HUES48 (cell line): ENCODE results near the gene ANTXR1.
"Not testable (repeated sequence)": the region's sequence is repeated elsewhere in the genome, so short reads cannot be mapped to it uniquely, and the experiment has no call there.

Experiments
- H3K27ac ChIP-seq: one replicate; pipeline ENCODE4 v1.7.0; 2013; ENCODE audit warnings: low read depth, low read length, inconsistent platforms
- H3K27me3 ChIP-seq: 2 replicates; pipeline ENCODE4 v1.6.1; 2013; ENCODE audit warnings: mild to moderate bottlenecking, low read length; ENCODE audit not compliant: control insufficient read depth, insufficient read depth
- H3K36me3 ChIP-seq: 2 replicates; pipeline ENCODE4 v1.6.1; 2013; ENCODE audit warnings: low read length; ENCODE audit not compliant: control insufficient read depth, insufficient read depth
- H3K4me1 ChIP-seq: 2 replicates; pipeline ENCODE4 v1.6.1; 2013; ENCODE audit warnings: mild to moderate bottlenecking, low read length; ENCODE audit not compliant: control insufficient read depth, insufficient read depth
- H3K4me3 ChIP-seq: 2 replicates; pipeline ENCODE4 v1.5.1; 2013; ENCODE audit warnings: mild to moderate bottlenecking, low read depth, low read length
- H3K9ac ChIP-seq: 2 replicates; pipeline ENCODE4 v1.6.1; 2013; ENCODE audit warnings: mild to moderate bottlenecking, low read depth, low read length, moderate library complexity
- H3K9me3 ChIP-seq: 2 replicates; pipeline ENCODE4 v1.6.1; 2013; ENCODE audit warnings: low read length; ENCODE audit not compliant: control insufficient read depth, insufficient read depth

The ANTXR1 gene

GRCh38 chr2:69223759-69224511, 211.0 kb downstream of the ANTXR1 start:
- no peak overlapping the region for H3K27ac ChIP-seq

DNA sequence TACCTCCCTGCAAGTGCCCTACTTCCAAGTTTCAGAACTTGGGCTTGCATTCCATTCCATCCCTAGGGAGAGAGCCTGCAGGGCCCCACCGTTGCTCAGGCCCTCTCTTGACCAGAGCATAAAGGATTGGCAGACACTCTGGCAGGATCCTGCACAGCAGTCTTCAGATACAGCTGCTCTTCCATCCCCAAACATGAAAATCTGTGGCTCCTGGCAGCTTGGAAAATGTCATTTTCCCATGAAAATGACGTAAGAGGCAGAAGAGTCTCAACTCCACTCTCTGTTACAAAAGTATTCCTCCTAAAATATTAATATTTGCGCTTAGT, 211.5 kb downstream of the ANTXR1 start:
- Histone ChIP-seq H3K27ac (no peak overlapping the region), H3K4me1 (peaks cover 7% of the 10 kb centered on the region)

More at GRCh38 chr2:69223759-69224511, 211.0 kb downstream of the ANTXR1 start:
- Histone ChIP-seq H3K36me3 (no peaks in the 10 kb centered on the region), H3K4me1 (peaks cover 7% of the 10 kb centered on the region), H3K27me3 (no peaks in the 10 kb centered on the region), H3K9me3 (no peaks in the 10 kb centered on the region), H3K9ac (no peak overlapping the region), H3K4me3 (no peak overlapping the region)

GRCh38 chr2:69225933-69226332, 213.0 kb downstream of the ANTXR1 start:
- Histone ChIP-seq H3K9ac (no peak overlapping the region), H3K36me3 (no peaks in the 10 kb centered on the region), H3K27me3 (no peaks in the 10 kb centered on the region), H3K4me1 (peaks cover 7% of the 10 kb centered on the region), H3K9me3 (no peaks in the 10 kb centered on the region), H3K4me3 (no peak overlapping the region), H3K27ac (no peak overlapping the region)

More for the DNA sequence above, 211.5 kb downstream of the ANTXR1 start:
- Histone ChIP-seq H3K9ac (no peak overlapping the region), H3K9me3 (no peaks in the 10 kb centered on the region), H3K27me3 (no peaks in the 10 kb centered on the region), H3K4me3 (no peak overlapping the region), H3K36me3 (no peaks in the 10 kb centered on the region)

DNA sequence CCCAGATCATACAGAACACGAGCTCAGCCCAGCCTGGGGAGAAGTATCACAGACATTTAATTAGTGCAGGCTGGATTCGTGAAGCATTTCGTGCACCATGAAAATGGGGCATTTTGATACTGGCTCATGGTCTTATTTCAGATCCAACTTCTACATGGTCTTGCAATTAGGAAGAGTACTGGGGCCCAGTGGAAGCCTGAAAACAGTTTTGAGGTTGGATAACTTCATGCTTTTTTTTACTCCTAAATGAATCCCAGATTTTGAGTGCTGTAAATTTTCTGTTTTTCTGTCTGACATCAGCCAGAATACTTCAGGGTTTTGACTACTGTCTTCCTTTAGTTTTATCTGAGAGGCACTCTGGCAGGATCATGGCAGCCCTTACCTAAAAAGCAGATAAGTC, 213.9 kb downstream of the ANTXR1 start:
- Histone ChIP-seq H3K36me3 (no peaks in the 10 kb centered on the region), H3K27ac (no peak overlapping the region), H3K4me3 (no peak overlapping the region), H3K27me3 (no peaks in the 10 kb centered on the region), H3K9me3 (no peaks in the 10 kb centered on the region), H3K4me1 (peaks cover 7% of the 10 kb centered on the region), H3K9ac (no peak overlapping the region)

GRCh38 chr2:69227716-69228115, 214.7 kb downstream of the ANTXR1 start:
- Histone ChIP-seq H3K4me3 (no peak overlapping the region), H3K27me3 (no peaks in the 10 kb centered on the region), H3K27ac (no peak overlapping the region), H3K9ac (no peak overlapping the region), H3K36me3 (no peaks in the 10 kb centered on the region), H3K4me1 (peaks cover 7% of the 10 kb centered on the region), H3K9me3 (no peaks in the 10 kb centered on the region)

GRCh38 chr2:69230946-69231345, 218.0 kb downstream of the ANTXR1 start:
- H3K36me3 ChIP-seq, H3K27me3 ChIP-seq, H3K4me3 ChIP-seq, H3K27ac ChIP-seq, H3K4me1 ChIP-seq, H3K9ac ChIP-seq, H3K9me3 ChIP-seq: not testable (repeated sequence)

DNA sequence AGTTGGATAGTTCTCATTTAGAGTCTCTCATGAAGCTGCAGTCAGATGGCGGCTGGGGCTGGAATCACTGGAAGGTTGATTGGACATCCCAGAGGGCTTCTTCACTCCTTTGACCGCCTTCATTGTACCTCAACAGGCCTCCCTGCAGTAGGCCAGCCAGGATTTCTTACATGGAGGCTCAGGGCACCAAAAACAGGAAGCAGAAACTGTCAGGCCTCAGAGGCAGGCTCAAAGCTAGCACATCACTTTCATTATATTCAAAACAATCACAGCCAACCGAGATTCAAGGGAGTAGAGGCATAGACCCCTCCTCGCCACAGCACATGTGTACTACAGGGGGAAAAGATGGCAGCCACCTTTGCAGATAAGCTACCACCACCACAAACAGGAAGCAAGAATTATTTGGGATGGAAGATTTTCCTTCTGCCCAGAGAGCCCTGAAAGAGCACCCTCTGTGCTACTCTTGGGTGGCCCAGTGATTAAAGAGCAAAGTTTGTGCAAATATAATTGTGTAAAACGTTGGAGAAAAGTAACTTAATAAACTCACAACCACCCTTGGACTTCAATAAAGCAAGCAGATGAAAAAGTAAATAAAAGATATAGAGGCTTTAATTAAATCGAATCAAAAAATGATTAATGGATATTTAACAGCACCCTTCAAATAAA, 218.8 kb downstream of the ANTXR1 start:
- Histone ChIP-seq H3K27ac (no peak overlapping the region), H3K27me3 (no peaks in the 10 kb centered on the region), H3K9me3 (no peaks in the 10 kb centered on the region), H3K4me3 (no peak overlapping the region), H3K4me1 (no peaks in the 10 kb centered on the region), H3K36me3 (no peaks in the 10 kb centered on the region), H3K9ac (no peak overlapping the region)

GRCh38 chr2:69235835-69236234, 222.9 kb downstream of the ANTXR1 start:
- not testable (repeated sequence) for H3K9ac ChIP-seq, H3K36me3 ChIP-seq, H3K4me3 ChIP-seq, H3K27me3 ChIP-seq, H3K9me3 ChIP-seq, H3K4me1 ChIP-seq, H3K27ac ChIP-seq

DNA sequence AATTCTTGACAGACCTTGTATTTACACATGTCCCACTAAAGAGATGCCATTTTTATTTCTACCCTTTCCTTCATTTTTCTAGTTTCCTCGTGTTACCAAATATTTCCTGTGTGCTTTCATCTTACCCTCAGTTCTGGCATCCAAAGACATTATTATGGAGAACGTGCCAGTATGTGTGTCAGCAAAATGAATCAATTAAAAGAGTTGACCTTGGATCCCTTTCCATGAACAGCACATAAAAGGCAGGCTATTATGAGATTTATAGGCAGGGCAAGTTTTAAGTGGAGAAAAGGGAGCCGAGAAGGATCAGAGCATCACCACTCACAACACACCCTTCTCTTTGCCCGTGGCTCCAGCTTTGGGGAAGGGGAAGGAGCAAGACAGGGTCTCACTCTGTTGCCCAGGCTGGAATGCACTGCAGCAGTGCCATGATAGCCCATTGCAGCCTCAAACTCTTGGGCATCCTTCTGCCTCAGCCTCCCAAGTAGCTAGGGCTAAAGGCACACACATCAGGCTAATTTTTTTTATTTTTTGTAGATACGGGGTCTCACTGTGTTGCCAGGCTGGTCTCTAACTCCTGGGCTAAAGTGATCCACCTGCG, 224.2 kb downstream of the ANTXR1 start:
- H3K9me3 ChIP-seq: no peaks in the 10 kb centered on the region
- no peak overlapping the region for H3K27ac ChIP-seq

DNA sequence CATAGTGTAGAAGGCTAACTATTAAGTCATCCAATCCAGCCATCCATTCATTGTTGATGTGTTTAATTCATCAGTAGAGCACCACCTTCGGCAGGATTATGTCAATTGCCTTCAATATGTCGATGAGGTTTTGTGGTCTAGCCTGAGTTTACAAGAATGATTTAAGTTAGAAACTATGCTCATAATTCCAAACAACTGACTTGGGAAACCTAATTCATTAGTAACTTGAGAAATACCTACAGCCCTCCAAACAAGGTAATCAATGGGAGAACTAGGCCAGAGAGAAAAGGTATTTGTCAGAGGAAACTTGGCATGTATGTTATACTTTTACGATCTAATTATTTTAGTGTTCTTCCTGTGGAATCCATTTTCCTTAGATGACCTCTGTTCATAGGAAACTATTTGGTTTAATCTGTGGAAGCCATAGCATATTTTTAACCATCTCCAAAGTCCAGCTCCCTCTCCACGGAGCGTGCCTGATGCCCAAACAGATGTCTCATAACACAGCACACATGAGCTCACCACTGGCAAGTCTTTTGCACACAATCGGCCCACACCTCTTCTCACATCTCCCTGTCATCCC, 225.6 kb downstream of the ANTXR1 start:
- Histone ChIP-seq H3K4me1 (no peaks in the 10 kb centered on the region), H3K27me3 (no peaks in the 10 kb centered on the region), H3K9me3 (no peaks in the 10 kb centered on the region), H3K36me3 (no peaks in the 10 kb centered on the region), H3K9ac (no peak overlapping the region), H3K4me3 (no peak overlapping the region), H3K27ac (no peak overlapping the region)

More for the DNA sequence above, 224.2 kb downstream of the ANTXR1 start:
- H3K27me3 ChIP-seq: no peaks in the 10 kb centered on the region
- H3K4me3 ChIP-seq: no peak overlapping the region
- H3K36me3 ChIP-seq: no peaks in the 10 kb centered on the region
- no peak overlapping the region for H3K9ac ChIP-seq
- no peaks in the 10 kb centered on the region for H3K4me1 ChIP-seq

DNA sequence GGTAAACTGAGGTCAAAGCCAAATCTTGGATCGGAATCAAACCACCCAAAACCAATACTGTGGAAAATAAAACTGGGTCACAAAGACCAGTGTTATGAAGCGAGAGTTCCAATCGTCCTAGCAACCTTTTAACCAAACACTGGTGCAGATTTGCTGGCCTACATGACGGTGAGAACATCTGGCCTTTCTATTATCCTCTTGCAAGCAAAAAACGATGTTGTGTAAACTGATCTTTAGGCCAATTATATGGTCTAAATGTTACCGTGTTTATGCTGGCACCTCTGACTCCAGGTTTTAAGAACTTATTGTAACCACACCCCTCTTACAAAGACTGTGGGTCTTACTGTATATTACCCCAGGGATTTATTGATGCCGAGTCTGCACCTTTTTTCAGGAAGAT, 228.1 kb downstream of the ANTXR1 start:
- H3K27ac ChIP-seq: no peak overlapping the region
- H3K27me3 ChIP-seq: no peaks in the 10 kb centered on the region
- no peaks in the 10 kb centered on the region for H3K4me1 ChIP-seq
- no peaks in the 10 kb centered on the region for H3K9me3 ChIP-seq
- no peak overlapping the region for H3K9ac ChIP-seq
- no peak overlapping the region for H3K4me3 ChIP-seq
- peaks cover 4% of the 10 kb centered on the region; the same call in 1 of the 2 replicates for H3K36me3 ChIP-seq
